DOHH2 (cell line): ENCODE measurements around the gene WDFY3.

ENCODE experiments used
- H3F3A ChIP-seq: fragments of 200-600 bp; sonication (generic), shearing (Covaris generic); 2 replicates; pipeline ENCODE4 v1.6.0; 2016; ENCODE audit warnings: antibody characterized with exemption, mild to moderate bottlenecking; ENCODE audit not compliant: control insufficient read depth, insufficient read depth
- H3K27ac ChIP-seq: fragments of 200-600 bp; sonication (generic); 2 replicates; pipeline ENCODE4 v1.5.1; 2014; ENCODE audit warnings: low read depth, mild to moderate bottlenecking, low read length, moderate library complexity
- H3K27me3 ChIP-seq: fragments of 200-600 bp; sonication (generic); 2 replicates; pipeline ENCODE4 v1.6.1; 2014; ENCODE audit warnings: mild to moderate bottlenecking, low read length, mixed read lengths; ENCODE audit not compliant: control insufficient read depth
- H3K36me3 ChIP-seq: fragments of 200-600 bp; sonication (generic); 2 replicates; pipeline ENCODE4 v1.6.1; 2014; ENCODE audit warnings: mild to moderate bottlenecking, low read length, moderate library complexity, mixed read lengths; ENCODE audit not compliant: control insufficient read depth
- H3K4me1 ChIP-seq: fragments of 200-600 bp; sonication (generic); 2 replicates; pipeline ENCODE4 v1.6.1; 2014; ENCODE audit warnings: mild to moderate bottlenecking, low read length, mixed read lengths; ENCODE audit not compliant: control insufficient read depth
- H3K4me2 ChIP-seq: fragments of 200-600 bp; sonication (generic); 2 replicates; pipeline ENCODE4 v1.6.0; 2014; ENCODE audit warnings: mild to moderate bottlenecking, low read length, moderate library complexity
- H3K4me3 ChIP-seq: fragments of 200-600 bp; sonication (generic); 2 replicates; pipeline ENCODE4 v1.5.1; 2014; ENCODE audit warnings: mild to moderate bottlenecking, low read length, mixed read lengths
- H3K79me2 ChIP-seq: fragments of 200-600 bp; sonication (generic); 2 replicates; pipeline ENCODE4 v1.6.1; 2014; ENCODE audit warnings: mild to moderate bottlenecking, low read length, mixed read lengths; ENCODE audit not compliant: control insufficient read depth
- H3K9me2 ChIP-seq: fragments of 200-600 bp; sonication (generic); replicated peaks from 2 replicates; pipeline ENCODE4 v1.6.1; 2014; ENCODE audit warnings: mild to moderate bottlenecking, low read length, mixed read lengths; ENCODE audit not compliant: control insufficient read depth
- H3K9me3 ChIP-seq: fragments of 200-600 bp; sonication (generic); 2 replicates; pipeline ENCODE4 v1.6.1; 2014; ENCODE audit warnings: antibody characterized with exemption, low read length, mixed read lengths; ENCODE audit not compliant: control insufficient read depth, insufficient read depth
- H4K20me1 ChIP-seq: fragments of 200-600 bp; sonication (generic); 2 replicates; pipeline ENCODE4 v1.6.0; 2014; ENCODE audit warnings: low read depth, mild to moderate bottlenecking, antibody characterized with exemption, low read length, moderate library complexity; ENCODE audit not compliant: control insufficient read depth, insufficient read depth
- CTCF ChIP-seq: fragments of 200-600 bp; sonication (generic); IDR thresholded peaks from one replicate; pipeline ENCODE4 v1.5.1; 2014; ENCODE audit warnings: antibody characterized with exemption, mild to moderate bottlenecking, low read depth, low read length; ENCODE audit not compliant: poor library complexity, severe bottlenecking
- EZH2phosphoT487 ChIP-seq: fragments of 200-600 bp; sonication (generic); IDR thresholded peaks from 2 replicates; pipeline ENCODE4 v1.6.1; 2017; ENCODE audit warnings: borderline replicate concordance, mild to moderate bottlenecking, antibody characterized with exemption, low read length, moderate library complexity, mixed read lengths

Gene WDFY3

GRCh38 chr4:84917086-84917821 lies 49.2 kb downstream of the WDFY3 start:
- Histone ChIP-seq H3K79me2 (no peaks in the 10 kb centered on the region), H3F3A (no peaks in the 10 kb centered on the region), H3K36me3 (no peaks in the 10 kb centered on the region), H3K9me3 (no peaks in the 10 kb centered on the region), H3K4me1 (no peaks in the 10 kb centered on the region), H3K27ac (no peak overlapping the region), H4K20me1 (no peaks in the 10 kb centered on the region), H3K27me3 (no peaks in the 10 kb centered on the region), H3K9me2 (no peaks in the 10 kb centered on the region), H3K4me2 (no peak overlapping the region), H3K4me3 (no peak overlapping the region)
- TF ChIP-seq CTCF (no peak), EZH2phosphoT487 (no peak)

GRCh38 chr4:84916227-84916626 lies 50.3 kb downstream of the WDFY3 start:
- Histone ChIP-seq H3F3A (no peaks in the 10 kb centered on the region), H3K27ac (no peak overlapping the region), H3K27me3 (no peaks in the 10 kb centered on the region), H4K20me1 (no peaks in the 10 kb centered on the region), H3K36me3 (no peaks in the 10 kb centered on the region), H3K4me1 (no peaks in the 10 kb centered on the region), H3K79me2 (no peaks in the 10 kb centered on the region), H3K4me3 (no peak overlapping the region), H3K9me3 (no peaks in the 10 kb centered on the region), H3K4me2 (no peak overlapping the region), H3K9me2 (no peaks in the 10 kb centered on the region)
- TF ChIP-seq EZH2phosphoT487 (no peak), CTCF (no peak)

DNA sequence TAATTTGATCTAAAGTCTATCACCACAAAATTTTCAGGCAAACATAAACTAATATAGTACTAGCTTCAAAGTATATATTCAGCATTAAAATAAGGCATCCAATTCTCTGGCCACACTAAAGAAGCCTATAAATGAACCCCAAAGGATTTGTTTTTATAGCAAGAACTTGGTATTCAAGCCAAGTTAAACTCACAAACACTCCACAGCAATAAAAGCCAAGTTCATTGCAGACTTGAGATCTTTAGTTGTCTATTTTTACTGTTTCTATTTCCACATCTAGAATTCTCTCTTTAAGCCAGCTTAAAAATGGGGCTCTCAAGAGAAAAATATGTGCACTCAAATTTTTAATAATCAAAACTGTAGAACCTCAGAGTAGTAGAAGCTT lies 51.1 kb downstream of the WDFY3 start:
- H3K4me2 ChIP-seq = no peak overlapping the region
- H3K36me3 ChIP-seq = no peaks in the 10 kb centered on the region
- no peaks in the 10 kb centered on the region for H3K27me3 ChIP-seq
- H3K4me3 ChIP-seq = no peak overlapping the region
- no peaks in the 10 kb centered on the region for H3K9me2 ChIP-seq
- H3F3A ChIP-seq = no peaks in the 10 kb centered on the region
- H3K4me1 ChIP-seq = no peaks in the 10 kb centered on the region
- no peaks in the 10 kb centered on the region for H3K9me3 ChIP-seq
- H4K20me1 ChIP-seq = no peaks in the 10 kb centered on the region
- H3K27ac ChIP-seq = no peak overlapping the region
- TF ChIP-seq EZH2phosphoT487 (no peak), CTCF (no peak)
- no peaks in the 10 kb centered on the region for H3K79me2 ChIP-seq
